Measurements from ENCODE around the gene ARMC2. TPM values are rescaled to one million over a fixed set of nuclear protein-coding genes. Genes with fewer than 3 reads are reported as not detected.

Gene ARMC2
- total and polyA plus RNA-seq, 2 of the 8 experiments (the other 6 are each of a cell fraction or from before 2014, with no cell fraction given): 1.6 to 4.4 TPM

GRCh38 chr6:108987156-108987555, 138.9 kb downstream of the ARMC2 start (continued):
- no peak for TF ChIP-seq NANOG (IDR thresholded peaks at IDR 0.05; ENCODE audit: insufficient read depth, low read depth, low read length, poor library complexity, severe bottlenecking)
- TF ChIP-seq RAD21 (IDR thresholded peaks at IDR 0.05 in 1 of 2, conservative IDR thresholded peaks at IDR 0.05 in 1 of 2; ENCODE audit: low read depth in 2 of 2, low read length in 2 of 2): no peak
- TF ChIP-seq KDM5A (IDR thresholded peaks at IDR 0.05; ENCODE audit: low read length): no peak
- no peak for TF ChIP-seq ATF2 (IDR thresholded peaks at IDR 0.05; ENCODE audit: low read length)
- TF ChIP-seq FOSL1 (IDR thresholded peaks at IDR 0.05; ENCODE audit: insufficient read depth, low read depth, low read length): no peak
- TF ChIP-seq E2F6 (IDR thresholded peaks at IDR 0.05): no peak
- no peak for TF ChIP-seq KDM1A (IDR thresholded peaks at IDR 0.05; ENCODE audit: borderline replicate concordance, low read length)

All from H1 (cell line).